ENCODE results near the gene PCBP1. TPM values are rescaled to one million over a fixed set of nuclear protein-coding genes. Genes with fewer than 3 reads are reported as not detected.
"Not testable (repeated sequence)": the region's sequence is repeated elsewhere in the genome, so short reads cannot be mapped to it uniquely, and the experiment has no call there.

Gene PCBP1
- total RNA-seq, 1 donor from 2014 or later, result 237 TPM

DNA sequence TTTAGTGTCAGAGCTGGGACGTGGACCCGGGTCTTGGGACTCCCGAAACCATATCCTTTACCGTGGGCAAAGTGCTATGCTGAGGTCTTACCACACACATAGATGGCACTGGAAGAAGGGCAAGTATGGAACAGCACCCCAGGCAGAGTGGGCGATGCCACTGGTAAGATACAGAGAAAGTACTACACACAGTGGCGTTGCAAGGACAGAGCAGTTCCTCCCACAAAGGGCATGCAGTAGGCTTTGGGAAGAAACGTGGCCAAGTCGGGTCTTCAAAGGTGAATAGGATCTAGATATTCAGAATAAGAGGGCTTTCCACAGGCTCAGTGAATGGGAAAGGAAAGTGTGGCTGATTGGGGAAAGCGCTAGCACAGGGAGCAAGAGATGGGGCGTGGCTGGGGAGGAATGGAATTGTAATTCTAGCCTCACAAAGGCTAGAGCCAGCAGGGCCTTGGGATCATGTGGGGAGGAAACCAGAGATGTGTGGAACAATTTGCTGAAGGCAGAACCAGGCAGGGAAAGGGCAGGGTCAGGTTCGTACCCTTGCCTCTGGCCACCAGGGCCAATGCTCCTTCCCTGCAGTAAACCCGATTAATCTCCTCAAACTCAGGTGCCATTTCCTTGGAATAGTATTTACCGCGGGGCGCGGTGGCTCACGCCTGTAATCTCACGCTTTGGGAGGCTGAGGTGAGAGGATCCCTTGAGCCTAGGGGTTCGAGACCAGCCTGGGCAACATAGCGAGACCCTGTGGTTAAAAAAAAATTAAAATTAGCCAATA lies 36.0 kb downstream of the PCBP1 start:
- DNase-seq (ENCODE audit: extremely low read depth, low read depth, low spot score), result no peak

DNA sequence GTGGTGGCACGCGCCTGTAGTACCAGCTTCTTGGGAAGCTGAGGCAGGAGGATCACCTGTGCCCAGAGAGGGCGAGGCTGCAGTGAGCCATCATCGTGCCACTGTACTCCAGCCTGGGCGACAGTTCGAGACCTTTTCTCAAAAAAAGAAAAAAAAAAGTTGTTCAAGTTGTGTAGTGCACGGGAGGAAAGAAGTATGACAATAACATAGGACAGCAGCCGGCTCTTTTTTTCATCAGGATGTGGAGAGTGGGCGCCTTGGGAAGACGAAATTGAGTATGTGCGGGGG lies 36.5 kb downstream of the PCBP1 start:
- DNase-seq (ENCODE audit: extremely low read depth, low read depth, low spot score), result no peak

DNA sequence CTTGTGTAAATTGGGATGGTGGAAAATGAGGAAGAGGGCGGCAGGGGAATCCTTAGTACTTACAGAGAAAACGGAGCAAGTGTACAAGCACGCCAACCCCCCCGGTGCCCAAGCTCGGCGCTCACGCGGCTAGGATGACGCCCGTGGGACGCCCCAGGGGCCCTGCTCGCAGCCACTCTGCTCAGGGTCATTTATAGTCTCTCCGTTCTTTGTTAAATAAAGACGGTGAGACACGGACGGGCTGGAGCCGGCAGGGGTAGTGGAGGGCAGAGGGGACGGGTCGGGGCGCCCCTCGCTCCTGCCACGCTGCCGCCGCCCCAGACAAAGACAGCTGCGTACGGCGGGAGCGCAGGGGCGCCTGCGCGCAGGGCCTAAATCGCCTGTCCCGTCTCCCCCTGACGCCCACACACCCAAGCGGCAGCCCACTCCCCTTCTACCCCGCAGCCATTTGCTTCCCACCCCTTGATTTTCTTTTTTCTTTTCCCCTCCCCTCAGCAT lies 37.8 kb downstream of the PCBP1 start:
- DNase-seq (ENCODE audit: extremely low read depth, low read depth, low spot score), result no peak

GRCh38 chr2:70125498-70125898 lies 38.2 kb downstream of the PCBP1 start:
- DNase-seq (ENCODE audit: extremely low read depth, low read depth, low spot score), result no peak

- no peak for DNase-seq (ENCODE audit: extremely low read depth, low read depth, low spot score)
Observed at GRCh38 chr2:70126413-70126812, 39.1 kb downstream of the PCBP1 start.

GRCh38 chr2:70128005-70128404 lies 40.7 kb downstream of the PCBP1 start:
- DNase-seq (ENCODE audit: extremely low read depth, low read depth, low spot score), result no peak

DNA sequence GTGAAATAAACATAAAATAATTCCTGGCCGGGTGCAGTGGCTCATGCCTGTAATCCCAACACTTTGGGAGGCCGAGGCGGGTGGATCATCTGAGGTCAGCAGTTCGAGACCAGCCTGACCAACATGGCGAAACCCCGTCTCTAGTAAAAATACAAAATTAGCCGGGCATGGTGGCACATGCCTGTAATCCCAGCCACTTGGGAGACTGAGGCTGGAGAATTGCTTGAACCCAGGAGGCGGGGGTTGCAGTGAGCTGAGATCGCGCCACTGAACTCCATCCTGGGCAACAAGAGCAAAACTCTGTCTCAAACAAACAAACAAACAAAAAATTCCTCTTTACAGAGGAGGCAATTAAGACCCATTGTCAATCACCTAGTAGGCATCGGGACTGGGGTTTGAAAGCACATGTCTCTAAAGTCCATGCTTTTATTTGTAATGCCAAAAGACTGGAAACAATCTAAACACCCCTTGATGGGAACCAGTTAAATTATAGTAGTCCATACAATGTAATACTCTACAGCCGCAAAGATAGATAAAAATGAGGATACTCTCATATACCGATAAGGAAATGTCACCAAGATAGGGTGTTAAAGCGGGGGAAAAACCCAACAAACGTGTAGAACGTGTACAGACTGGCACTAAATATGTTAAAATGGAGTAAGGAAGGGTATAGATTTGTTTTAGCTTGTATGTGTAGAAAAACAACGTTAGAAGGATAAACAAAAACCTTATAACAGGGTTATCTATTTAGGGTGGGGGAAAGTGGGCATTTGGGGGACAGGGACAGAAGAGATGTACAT lies 44.3 kb downstream of the PCBP1 start:
- DNase-seq (ENCODE audit: extremely low read depth, low read depth, low spot score), result not testable (repeated sequence)

DNA sequence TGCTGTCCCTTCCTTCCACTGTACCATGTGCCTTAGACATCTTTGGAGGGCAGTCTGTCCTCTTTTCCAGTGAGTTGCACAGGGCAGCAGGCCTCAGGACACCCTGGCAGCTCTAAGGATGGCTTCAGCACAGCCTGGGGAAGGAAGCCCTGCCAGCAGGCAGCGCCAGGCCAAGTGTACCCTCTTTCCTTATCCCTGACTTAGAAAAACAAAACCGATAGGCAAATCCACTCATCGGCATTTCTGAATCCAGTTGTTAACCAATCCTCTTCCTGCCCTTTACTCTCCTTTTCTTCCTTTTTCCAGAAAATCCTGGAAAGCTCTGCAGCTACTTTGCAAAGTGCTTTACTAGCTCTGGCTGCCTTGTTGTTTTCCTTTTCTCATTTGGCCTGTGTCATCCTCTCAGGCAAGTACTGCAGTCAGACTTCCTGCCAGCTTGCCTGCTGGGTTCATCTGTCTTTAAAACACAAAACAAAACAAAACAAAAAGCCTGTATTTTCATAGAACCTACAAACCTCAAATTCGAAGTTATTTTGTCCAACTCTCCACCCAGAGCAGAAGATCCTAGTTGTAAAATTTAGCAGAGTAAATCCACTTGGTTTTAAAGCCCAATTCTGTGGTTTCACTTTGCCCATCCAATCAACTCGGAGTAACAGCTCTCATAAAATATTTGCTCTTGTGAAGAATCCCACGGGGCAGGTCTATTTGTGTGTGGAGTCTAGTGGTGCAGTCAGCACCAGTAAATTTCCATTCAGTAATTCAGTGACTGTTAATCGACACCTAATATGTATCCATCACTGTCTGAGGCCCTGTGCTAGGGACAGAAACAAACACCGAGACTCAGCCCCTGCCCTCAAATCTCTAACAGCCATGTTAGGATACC lies 45.2 kb downstream of the PCBP1 start:
- DNase-seq (ENCODE audit: extremely low read depth, low read depth, low spot score), result no peak

DNA sequence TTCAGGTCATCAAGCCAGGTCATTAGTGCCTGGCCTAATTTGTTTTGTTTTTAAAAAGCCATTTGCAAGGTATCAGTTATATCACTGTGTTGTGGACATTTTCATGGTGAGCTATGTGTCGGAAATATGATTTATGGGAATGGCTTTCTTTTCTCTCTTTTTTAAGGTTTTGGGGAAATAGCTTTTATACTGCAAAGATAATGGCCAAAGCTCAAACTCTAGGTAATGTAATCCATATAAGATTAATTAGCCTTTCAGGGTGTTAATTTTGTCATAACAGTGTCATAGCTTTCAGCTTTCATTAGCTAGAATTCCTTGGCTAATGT lies 45.8 kb downstream of the PCBP1 start:
- no peak for DNase-seq (ENCODE audit: extremely low read depth, low read depth, low spot score)

DNA sequence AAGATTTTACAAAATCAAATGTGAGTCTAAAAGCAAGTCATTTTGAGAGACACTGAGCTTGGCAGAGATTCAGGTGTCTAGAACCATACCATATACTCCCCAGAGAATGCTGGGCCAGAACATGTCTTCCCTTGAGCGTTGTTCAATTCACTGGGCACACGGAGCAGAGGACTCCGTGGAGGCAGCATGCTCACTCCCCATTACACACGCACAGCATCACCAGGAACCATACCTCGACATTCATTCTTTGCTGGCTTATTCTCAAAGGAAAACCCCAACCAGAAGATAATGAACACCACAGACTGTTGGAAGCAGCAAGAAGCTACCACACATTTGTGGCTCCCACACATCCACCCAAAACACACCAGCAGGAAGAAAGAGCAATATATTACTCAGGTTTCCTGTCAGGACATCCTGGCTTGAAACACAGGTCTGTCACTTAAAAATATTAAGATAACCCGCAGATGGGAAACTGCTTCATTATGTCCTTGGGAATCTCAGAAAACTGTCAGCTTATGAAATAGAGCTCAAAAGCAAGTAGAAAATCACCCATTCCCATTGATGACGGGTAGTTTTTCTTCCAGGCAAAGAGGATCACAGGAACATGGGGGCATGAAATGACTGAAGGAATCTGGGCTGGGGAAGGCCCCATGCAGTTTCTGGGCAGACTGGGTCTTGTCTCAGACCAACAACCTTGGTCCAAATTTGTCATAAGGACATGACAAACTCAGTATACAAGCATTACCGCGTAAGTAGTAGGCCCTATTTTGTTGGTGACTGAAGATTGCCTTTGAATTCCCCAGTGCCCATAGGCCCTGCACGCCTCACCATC lies 46.4 kb downstream of the PCBP1 start:
- DNase-seq (ENCODE audit: extremely low read depth, low read depth, low spot score), result no peak

- DNase-seq (ENCODE audit: extremely low read depth, low read depth, low spot score), result not testable (repeated sequence)
Observed at GRCh38 chr2:70134323-70134983, 47.2 kb downstream of the PCBP1 start.

Other genes starting within 250 kb of the PCBP1 start
- gene SNRNP27, start 193.5 kb upstream of the PCBP1 start, total RNA-seq, result 49.3 and 66.6 TPM in 2 replicates
- 4.6 and 4.8 TPM in 2 replicates for gene MXD1, start 172.4 kb upstream of the PCBP1 start, total RNA-seq
- 0.64 and 0.82 TPM in 2 replicates for gene ASPRV1, start 125.8 kb upstream of the PCBP1 start, total RNA-seq
- 8.4 and 16.6 TPM in 2 replicates for gene C2orf42, start 103.5 kb downstream of the PCBP1 start, total RNA-seq
- gene TIA1, start 161.2 kb downstream of the PCBP1 start, total RNA-seq, result 50.5 and 91.8 TPM in 2 replicates
- gene PCYOX1, start 170.7 kb downstream of the PCBP1 start, total RNA-seq, result 37.0 and 44.5 TPM in 2 replicates
- gene SNRPG, start 206.3 kb downstream of the PCBP1 start, total RNA-seq, result 147 and 159 TPM in 2 replicates
- 31.2 and 35.6 TPM in 2 replicates for gene FAM136A, start 214.6 kb downstream of the PCBP1 start, total RNA-seq